Lower lobe of right lung (tissue), 2 donors: ENCODE data around the gene AP4S1. TPM values are rescaled to one million over a fixed set of nuclear protein-coding genes. Genes with fewer than 3 reads are reported as not detected.

Experiments
- ATAC-seq, 2 donors: fragments of 200-7000 bp; cut with Tn5 transposase; one replicate each; pipeline ENCODE4 v1.9.1; 2020 to 2022; ENCODE audit warnings: mild to moderate bottlenecking in 2 of 2, moderate library complexity in 2 of 2
- DNase-seq: peaks from one replicate; pipeline ENCODE4 v3.0.0-alpha.2; 2020
- H3K27ac ChIP-seq: fragments of 200-600 bp; one replicate; pipeline ENCODE4 v1.8.0; 2022
- H3K27me3 ChIP-seq: fragments of 200-600 bp; one replicate; pipeline ENCODE4 v1.8.0; 2022; ENCODE audit warnings: low read depth
- H3K36me3 ChIP-seq: fragments of 200-600 bp; one replicate; pipeline ENCODE4 v1.8.0; 2022; ENCODE audit warnings: mild to moderate bottlenecking
- H3K4me1 ChIP-seq: fragments of 200-600 bp; one replicate; pipeline ENCODE4 v1.8.0; 2022
- H3K4me3 ChIP-seq: fragments of 200-600 bp; one replicate; pipeline ENCODE4 v1.8.0; 2022; ENCODE audit warnings: mild to moderate bottlenecking
- H3K9me3 ChIP-seq: fragments of 200-600 bp; one replicate; pipeline ENCODE4 v1.8.0; 2022
- intact Hi-C: fragments of 100-400 bp; cut with DNase I; formaldehyde crosslinking; loops from one replicate; pipeline ENCODE4 v1.11.0; 2022
- total RNA-seq: library from RNA; stranded (reverse); fragmentation: NEBNext Ultra II Directional; extraction: Animal tissue kit (Norgen Biotek cat#: 25700); gene quantifications from one replicate; pipeline ENCODE4 v1.2.1, GENCODE V29; 2021
- TF ChIP-seq, protein P1 (sequence below): fragments of 200-600 bp; IDR thresholded peaks from one replicate; pipeline ENCODE4 v1.8.0; 2022; ENCODE audit warnings: antibody characterized with exemption, mild to moderate bottlenecking
- donor health status: DM: no; HTN: yes; CAD: no; lungs with severe emphysema.

Gene AP4S1
- total RNA-seq, 1 donor from 2014 or later, result 8.6 TPM

DNA sequence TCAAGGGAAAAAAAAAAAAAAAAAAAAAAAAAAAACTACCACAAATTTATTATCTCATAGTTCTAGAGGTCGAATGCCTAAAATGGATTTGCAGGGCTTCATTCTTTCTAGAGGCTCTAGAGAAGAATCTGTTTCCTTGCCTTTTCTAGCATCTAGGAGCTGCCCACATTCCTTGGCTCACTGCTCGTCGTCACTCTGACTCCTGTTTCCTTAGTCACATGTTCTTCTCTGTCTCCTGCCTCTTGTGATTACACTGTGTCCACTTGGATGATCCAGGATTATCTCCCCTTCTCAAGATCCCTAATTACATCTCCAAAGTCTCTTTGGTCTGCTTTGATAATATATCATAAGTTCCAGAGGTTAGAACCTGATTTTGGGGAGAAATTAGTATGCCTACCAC is 93.4 kb downstream of the AP4S1 start:
- Histone ChIP-seq H3K4me1 (no peaks in the 10 kb centered on the region), H3K4me3 (no peak overlapping the region), H3K27ac (no peak overlapping the region), H3K27me3 (no peaks in the 10 kb centered on the region), H3K36me3 (peaks cover 100% of the 10 kb centered on the region), H3K9me3 (no peaks in the 10 kb centered on the region)
- DNase-seq (no peak), ATAC-seq (no peak)
- TF ChIP-seq, protein P1, sequence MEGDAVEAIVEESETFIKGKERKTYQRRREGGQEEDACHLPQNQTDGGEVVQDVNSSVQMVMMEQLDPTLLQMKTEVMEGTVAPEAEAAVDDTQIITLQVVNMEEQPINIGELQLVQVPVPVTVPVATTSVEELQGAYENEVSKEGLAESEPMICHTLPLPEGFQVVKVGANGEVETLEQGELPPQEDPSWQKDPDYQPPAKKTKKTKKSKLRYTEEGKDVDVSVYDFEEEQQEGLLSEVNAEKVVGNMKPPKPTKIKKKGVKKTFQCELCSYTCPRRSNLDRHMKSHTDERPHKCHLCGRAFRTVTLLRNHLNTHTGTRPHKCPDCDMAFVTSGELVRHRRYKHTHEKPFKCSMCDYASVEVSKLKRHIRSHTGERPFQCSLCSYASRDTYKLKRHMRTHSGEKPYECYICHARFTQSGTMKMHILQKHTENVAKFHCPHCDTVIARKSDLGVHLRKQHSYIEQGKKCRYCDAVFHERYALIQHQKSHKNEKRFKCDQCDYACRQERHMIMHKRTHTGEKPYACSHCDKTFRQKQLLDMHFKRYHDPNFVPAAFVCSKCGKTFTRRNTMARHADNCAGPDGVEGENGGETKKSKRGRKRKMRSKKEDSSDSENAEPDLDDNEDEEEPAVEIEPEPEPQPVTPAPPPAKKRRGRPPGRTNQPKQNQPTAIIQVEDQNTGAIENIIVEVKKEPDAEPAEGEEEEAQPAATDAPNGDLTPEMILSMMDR, result no peak
- intact Hi-C loops, result no loop called here

DNA sequence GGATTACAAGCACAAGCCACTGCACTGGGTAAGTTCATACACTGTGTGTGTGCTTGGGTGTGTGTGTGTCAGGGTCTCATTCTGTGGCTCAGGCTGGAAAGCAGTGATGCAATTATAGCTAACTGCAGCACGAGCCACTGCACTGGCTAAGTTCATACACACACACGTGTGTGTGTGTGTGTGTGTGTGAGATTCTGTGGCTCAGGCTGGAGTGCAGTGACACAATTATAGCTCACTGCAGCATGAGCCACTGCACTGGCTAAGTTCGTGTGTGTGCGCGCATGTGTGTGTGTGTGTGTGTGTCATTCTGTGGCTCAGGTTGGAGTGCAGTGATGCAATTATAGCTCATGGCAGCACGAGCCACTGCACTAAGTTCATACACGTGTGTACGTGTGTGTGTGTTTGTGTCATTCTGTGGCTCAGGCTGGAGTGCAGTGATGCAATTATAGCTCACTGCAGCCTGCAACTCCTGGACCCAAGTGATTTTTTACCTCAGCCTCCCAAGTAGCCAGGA is 96.7 kb downstream of the AP4S1 start:
- DNase-seq (no peak), ATAC-seq (peak; percentile 16 to 50)
- no peak overlapping the region for H3K4me3 ChIP-seq
- H3K9me3 ChIP-seq, result no peaks in the 10 kb centered on the region
- no peak overlapping the region for H3K27ac ChIP-seq
- H3K36me3 ChIP-seq, result peaks cover 98% of the 10 kb centered on the region
- no peaks in the 10 kb centered on the region for H3K27me3 ChIP-seq
- no peaks in the 10 kb centered on the region for H3K4me1 ChIP-seq
- TF ChIP-seq, protein P1, result no peak
- intact Hi-C loops, result no loop called here

DNA sequence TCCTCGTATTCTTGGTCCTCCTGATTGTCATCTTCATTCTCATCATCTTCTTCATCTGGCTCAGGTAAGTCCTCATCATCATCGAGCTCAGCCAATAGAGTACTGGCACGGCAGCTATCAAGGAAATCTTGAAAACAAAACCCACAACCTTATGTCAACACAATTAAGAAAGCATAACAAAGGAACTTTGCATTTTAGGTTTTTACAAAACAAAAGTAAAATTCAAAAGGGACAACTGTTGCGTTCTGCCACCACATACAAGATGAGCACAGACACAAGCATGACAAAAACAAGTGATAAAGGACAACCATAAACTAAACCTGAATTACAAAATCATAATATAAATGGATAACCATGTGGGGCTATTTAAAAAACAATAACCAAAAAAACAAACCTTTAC is 97.5 kb downstream of the AP4S1 start:
- Histone ChIP-seq H3K4me3 (no peak overlapping the region), H3K27ac (no peak overlapping the region), H3K4me1 (peaks cover 3% of the 10 kb centered on the region), H3K27me3 (no peaks in the 10 kb centered on the region), H3K9me3 (no peaks in the 10 kb centered on the region), H3K36me3 (peaks cover 98% of the 10 kb centered on the region)
- DNase-seq, result no peak
- no peak for ATAC-seq
- intact Hi-C loops, result no loop called here
- TF ChIP-seq, protein P1, result no peak

DNA sequence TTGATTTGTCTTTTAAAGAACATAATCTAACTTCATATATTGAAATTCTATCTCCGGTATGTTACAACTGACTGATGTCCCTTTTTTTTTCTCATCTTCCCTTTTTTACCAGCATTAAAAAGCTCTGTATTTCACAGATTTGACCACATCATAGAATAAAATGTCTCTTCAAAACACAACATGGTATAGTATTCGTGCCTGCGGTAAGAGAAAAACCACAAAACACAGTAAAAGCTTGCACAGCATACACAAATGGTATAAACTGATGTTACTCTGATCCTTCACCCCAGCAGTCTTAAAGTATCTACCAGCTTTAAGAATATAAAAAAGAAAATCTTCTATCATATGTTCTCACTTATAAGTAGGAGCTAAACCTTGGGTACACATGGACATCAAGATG is 98.7 kb downstream of the AP4S1 start:
- ATAC-seq (no peak), DNase-seq (no peak)
- intact Hi-C loops, result no loop called here
- Histone ChIP-seq H3K4me1 (peaks cover 12% of the 10 kb centered on the region), H3K4me3 (no peak overlapping the region), H3K27me3 (no peaks in the 10 kb centered on the region), H3K27ac (no peak overlapping the region), H3K36me3 (peaks cover 98% of the 10 kb centered on the region), H3K9me3 (no peaks in the 10 kb centered on the region)
- TF ChIP-seq, protein P1, result no peak

DNA sequence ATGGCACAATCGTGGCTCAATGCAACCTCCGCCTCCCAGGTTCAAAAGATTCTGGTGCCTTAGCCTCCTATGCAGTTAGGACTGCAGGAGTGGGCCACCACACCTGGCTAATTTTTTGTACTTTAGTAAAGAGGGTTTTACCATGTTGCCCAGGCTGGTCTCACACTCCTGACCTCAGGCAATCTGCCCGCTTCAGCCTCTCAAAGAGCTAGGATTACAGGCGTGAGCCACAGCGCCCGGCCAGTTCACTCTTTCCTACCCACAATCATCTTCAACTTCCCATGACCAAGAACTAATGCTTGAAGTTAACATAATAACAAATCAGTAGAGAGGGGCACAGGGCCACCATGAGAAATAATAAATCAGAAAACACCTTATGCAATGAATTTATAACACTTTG is 99.8 kb downstream of the AP4S1 start:
- ATAC-seq (no peak), DNase-seq (no peak)
- Histone ChIP-seq H3K4me1 (peaks cover 12% of the 10 kb centered on the region), H3K4me3 (no peak overlapping the region), H3K27ac (no peak overlapping the region), H3K27me3 (no peaks in the 10 kb centered on the region), H3K36me3 (peaks cover 98% of the 10 kb centered on the region), H3K9me3 (no peaks in the 10 kb centered on the region)
- TF ChIP-seq, protein P1, result no peak
- intact Hi-C loops, result no loop called here

DNA sequence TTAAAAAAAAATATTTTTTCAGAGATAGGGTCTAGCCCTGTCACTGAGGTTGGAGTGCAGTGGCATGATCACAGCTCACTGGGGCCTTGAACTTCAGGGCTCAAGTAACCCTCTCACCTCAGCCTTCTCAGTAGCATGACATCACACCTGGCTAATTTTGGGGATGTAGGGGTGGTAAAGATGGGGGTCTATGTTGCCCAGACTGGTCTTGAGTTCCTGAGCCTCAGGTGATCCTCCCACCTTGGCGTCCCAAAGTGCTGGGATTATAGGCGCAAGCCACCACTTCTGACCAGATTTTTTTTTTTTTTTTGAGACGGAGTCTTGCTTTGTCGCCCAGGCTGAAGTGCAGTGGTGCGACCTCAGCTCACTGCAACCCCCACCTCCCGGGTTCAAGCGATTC is 101.2 kb downstream of the AP4S1 start:
- ATAC-seq (no peak), DNase-seq (no peak)
- H3K9me3 ChIP-seq, result no peaks in the 10 kb centered on the region
- peaks cover 96% of the 10 kb centered on the region for H3K36me3 ChIP-seq
- no peak overlapping the region for H3K4me3 ChIP-seq
- TF ChIP-seq, protein P1, result no peak
- intact Hi-C loops, result no loop called here
- no peak overlapping the region for H3K27ac ChIP-seq
- peaks cover 12% of the 10 kb centered on the region for H3K4me1 ChIP-seq
- H3K27me3 ChIP-seq, result no peaks in the 10 kb centered on the region
